ENCODE data around the gene LRRC8C. TPM values are rescaled to one million over a fixed set of nuclear protein-coding genes. Genes with fewer than 3 reads are reported as not detected.

The LRRC8C gene
- total RNA-seq, 2 experiments from 2014 or later = 38.2 to 41.8 TPM

DNA sequence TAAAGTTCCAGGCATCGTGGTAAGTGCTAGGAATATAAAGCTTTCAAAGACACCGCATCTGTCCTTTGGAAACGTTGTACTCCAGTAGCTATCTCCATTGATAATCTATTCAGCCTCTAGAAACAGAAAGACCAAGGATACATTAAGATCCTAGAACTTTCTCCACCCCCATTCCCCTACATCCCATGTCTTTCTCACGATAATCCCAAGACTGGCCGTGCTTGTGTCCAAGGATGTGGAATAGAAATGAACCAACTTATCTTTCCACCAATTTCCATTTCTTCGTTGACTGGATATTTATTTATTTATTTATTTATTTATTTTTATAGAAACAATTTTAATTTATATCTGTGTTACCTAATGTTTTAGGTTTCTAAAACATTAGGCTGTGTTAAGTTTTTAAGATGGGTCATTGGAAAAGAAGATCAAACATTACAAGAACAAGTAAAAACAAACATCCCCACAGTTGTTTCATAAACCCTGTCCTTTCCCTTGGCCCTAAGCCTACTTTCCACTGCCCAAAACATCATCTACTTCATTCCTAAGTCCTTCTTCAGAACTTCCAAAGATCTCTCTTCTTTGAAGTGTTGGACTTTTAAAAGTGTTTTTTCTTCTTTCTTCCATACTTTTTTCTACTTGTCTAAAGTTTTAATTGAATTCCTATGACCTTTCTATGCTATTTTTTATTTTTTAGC lies 39.7 kb downstream of the LRRC8C start:
- Mint-ChIP-seq H3K9me3 (no peaks in the 10 kb centered on the region), H3K36me3 (peaks cover 54% of the 10 kb centered on the region), H3K27ac (no peak overlapping the region), H3K4me1 (peaks cover 63% of the 10 kb centered on the region), H3K4me3 (no peak overlapping the region), H3K27me3 (no peaks in the 10 kb centered on the region)
- POLR2A ChIA-PET = no interaction called here
- ATAC-seq (ENCODE audit: low read depth) (no peak), DNase-seq (no peak)

DNA sequence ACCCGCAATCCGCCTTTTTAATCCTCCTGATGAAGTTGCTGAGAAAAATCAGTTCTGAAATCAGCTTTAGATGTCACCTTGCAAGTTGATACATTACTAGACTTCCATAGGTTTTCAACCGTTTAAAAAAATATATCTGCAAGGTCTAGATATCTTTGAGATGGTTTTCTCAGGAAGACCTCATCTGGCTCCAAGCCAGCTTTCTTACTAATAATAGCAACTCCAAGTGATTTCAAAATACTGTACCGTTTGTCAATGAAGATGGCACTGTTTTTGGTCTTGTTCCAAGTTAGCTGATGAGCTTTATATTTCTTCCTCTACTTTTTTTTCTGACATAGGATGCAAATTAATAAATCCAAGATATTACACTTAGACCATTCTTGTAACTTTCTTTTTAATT lies 40.3 kb downstream of the LRRC8C start:
- H3K27ac Mint-ChIP-seq = no peak overlapping the region
- no peaks in the 10 kb centered on the region for H3K9me3 Mint-ChIP-seq
- no peak overlapping the region for H3K4me3 Mint-ChIP-seq
- DNase-seq = no peak
- POLR2A ChIA-PET = no interaction called here
- H3K36me3 Mint-ChIP-seq = peaks cover 60% of the 10 kb centered on the region
- H3K4me1 Mint-ChIP-seq = peaks cover 61% of the 10 kb centered on the region
- H3K27me3 Mint-ChIP-seq = no peaks in the 10 kb centered on the region
- ATAC-seq (ENCODE audit: low read depth) = no peak

DNA sequence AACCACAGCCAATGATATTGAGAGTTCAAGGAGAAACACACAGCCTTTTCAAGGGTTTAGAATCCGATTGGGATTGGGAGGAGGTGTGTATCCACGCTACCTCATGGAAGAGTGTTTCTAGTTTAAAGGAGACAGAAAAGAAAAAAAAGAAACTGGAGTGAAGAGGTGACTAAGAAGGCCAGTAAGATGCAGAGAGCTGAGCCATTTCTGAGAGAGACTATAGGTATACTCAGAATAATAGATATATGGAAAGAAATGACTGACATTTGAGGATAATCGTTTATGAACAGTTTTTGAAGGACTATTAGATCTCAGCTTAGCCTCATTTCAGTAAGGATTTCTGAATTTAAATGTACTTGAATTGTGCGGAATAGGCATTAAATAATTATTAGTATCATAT lies 42.8 kb downstream of the LRRC8C start:
- no peak for DNase-seq
- Mint-ChIP-seq H3K9me3 (peaks cover 9% of the 10 kb centered on the region), H3K4me1 (peaks cover 61% of the 10 kb centered on the region), H3K36me3 (peaks cover 72% of the 10 kb centered on the region), H3K27ac (no peak overlapping the region), H3K4me3 (no peak overlapping the region), H3K27me3 (no peaks in the 10 kb centered on the region)
- POLR2A ChIA-PET = no interaction called here
- ATAC-seq (ENCODE audit: low read depth) = no peak

DNA sequence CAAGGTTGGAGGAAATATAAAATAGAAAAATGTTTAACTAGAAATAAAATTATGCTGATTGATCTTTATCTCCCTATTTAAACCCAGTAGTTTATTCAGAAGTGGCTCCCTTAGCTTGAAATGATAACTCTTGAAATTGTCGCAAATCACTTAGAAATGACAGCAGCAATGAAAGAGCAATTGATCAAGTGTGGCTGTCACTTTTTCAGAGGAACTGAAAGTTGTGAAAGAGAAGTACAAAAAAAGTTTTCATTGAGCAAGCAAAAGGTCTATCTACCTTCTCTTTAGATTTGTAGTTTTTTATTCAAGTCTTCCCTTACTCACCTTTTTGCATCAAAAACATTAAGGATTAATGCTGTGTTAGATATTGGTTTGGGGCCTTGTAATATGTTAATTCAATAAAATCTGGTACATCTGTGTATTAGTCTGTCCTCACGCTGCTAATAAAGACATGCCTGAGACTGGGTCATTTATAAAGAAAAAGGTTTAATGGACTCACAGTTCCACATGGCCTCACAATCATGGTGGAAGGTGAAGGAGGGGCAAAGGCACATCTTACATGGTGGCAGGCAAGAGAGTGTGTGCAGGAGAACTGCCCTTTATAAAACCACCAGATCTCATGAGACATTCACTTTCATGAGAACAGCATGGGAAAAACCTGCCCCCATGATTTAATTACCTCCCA lies 48.3 kb downstream of the LRRC8C start:
- DNase-seq (no peak), ATAC-seq (ENCODE audit: low read depth) (no peak)
- Mint-ChIP-seq H3K9me3 (peaks cover 17% of the 10 kb centered on the region), H3K27ac (no peak overlapping the region), H3K4me3 (no peak overlapping the region), H3K27me3 (no peaks in the 10 kb centered on the region), H3K4me1 (peaks cover 37% of the 10 kb centered on the region), H3K36me3 (peaks cover 72% of the 10 kb centered on the region)
- POLR2A ChIA-PET = no interaction called here

DNA sequence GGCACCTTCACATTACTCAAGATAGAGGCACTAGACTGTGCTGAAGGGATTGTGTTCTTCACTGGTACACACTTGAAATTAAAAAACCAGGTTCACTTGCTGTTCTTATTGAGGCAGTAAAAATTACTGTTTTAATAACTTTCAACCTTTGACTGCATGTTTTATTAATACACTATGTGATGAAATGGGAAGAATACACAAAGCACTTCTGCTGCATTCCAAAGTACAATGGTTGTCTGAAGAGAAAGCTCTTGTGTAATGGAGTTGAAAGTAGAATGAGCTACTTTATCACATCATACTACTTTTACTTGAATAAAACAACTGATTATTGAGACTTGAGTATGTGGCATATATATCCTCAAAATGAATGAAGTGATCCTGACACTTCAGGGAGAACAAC lies 49.7 kb downstream of the LRRC8C start:
- Mint-ChIP-seq H3K36me3 (peaks cover 79% of the 10 kb centered on the region), H3K4me3 (no peak overlapping the region), H3K9me3 (peaks cover 17% of the 10 kb centered on the region), H3K27me3 (no peaks in the 10 kb centered on the region), H3K4me1 (peaks cover 29% of the 10 kb centered on the region), H3K27ac (no peak overlapping the region)
- ATAC-seq (ENCODE audit: low read depth) (no peak), DNase-seq (no peak)
- POLR2A ChIA-PET = no interaction called here

DNA sequence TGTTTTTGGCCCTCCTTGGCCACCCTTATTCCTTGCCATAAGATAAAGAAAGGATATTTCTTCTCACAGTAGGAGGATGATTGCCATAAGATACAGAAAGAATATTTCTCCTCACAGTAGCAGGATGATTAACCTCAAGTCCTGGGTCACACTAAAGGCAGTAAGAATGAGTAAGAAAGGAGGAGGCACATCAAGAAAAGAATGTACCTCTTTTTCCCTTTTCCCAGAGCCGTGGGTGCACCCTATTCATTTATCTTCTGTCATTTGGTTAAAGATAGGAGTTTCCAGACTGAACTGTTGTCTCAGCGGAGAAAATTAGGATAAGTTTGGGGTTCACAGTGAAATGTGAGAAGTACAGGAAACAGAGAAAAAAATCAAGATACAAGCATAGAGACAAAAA lies 52.5 kb downstream of the LRRC8C start:
- peak overlapping the region; percentile 47 for H3K27ac Mint-ChIP-seq
- no peak overlapping the region for H3K4me3 Mint-ChIP-seq
- ATAC-seq (ENCODE audit: low read depth) (no peak), DNase-seq (no peak)
- H3K27me3 Mint-ChIP-seq = no peaks in the 10 kb centered on the region
- POLR2A ChIA-PET = no interaction called here
- peaks cover 8% of the 10 kb centered on the region for H3K9me3 Mint-ChIP-seq
- H3K4me1 Mint-ChIP-seq = peaks cover 20% of the 10 kb centered on the region
- peaks cover 75% of the 10 kb centered on the region for H3K36me3 Mint-ChIP-seq

DNA sequence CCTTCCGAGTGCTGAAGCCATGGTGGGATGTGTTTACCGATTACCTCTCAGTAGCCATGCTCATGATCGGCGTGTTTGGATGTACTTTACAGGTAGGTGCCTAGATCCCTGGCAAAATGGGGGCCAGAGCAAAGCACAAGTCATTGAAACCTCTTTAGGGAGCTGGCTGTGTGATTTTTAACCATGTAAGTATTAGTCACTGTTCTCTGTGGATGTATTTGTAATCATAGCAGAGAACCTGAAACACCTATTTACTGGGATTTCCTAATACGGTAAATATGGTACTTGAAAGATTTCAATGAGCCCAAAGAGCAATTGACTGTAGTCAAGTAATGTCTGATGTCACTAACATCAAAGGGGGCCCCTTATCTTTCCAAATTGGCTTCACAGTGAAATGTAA lies 53.6 kb downstream of the LRRC8C start:
- Mint-ChIP-seq H3K4me1 (peaks cover 18% of the 10 kb centered on the region), H3K27me3 (no peaks in the 10 kb centered on the region), H3K9me3 (peaks cover 3% of the 10 kb centered on the region), H3K27ac (no peak overlapping the region), H3K4me3 (no peak overlapping the region), H3K36me3 (peaks cover 68% of the 10 kb centered on the region)
- ATAC-seq (ENCODE audit: low read depth) = no peak
- DNase-seq = no peak
- POLR2A ChIA-PET = no interaction called here

DNA sequence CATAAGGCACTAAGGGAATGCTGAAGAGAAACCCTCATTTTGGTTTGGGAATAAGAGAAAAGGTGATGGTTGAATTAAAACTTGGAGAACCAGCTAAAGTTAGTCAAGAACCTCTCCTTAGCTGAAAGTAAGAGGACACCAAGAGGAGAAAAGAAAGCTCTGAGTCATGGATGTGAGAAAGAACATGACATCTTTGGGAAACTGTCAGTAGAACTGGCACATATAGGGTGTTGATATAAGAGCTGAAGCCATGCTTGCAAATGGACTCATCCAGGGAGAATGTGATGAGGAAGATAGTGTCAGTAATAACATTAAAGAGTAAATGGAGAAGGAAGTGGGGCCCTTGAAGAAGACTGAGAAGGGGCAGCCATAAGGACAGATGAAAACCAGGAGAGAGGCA lies 54.3 kb downstream of the LRRC8C start:
- DNase-seq (no peak), ATAC-seq (ENCODE audit: low read depth) (no peak)
- Mint-ChIP-seq H3K27ac (no peak overlapping the region), H3K4me3 (no peak overlapping the region), H3K36me3 (peaks cover 64% of the 10 kb centered on the region), H3K27me3 (no peaks in the 10 kb centered on the region), H3K4me1 (peaks cover 19% of the 10 kb centered on the region), H3K9me3 (peaks cover 3% of the 10 kb centered on the region)
- POLR2A ChIA-PET = no interaction called here

DNA sequence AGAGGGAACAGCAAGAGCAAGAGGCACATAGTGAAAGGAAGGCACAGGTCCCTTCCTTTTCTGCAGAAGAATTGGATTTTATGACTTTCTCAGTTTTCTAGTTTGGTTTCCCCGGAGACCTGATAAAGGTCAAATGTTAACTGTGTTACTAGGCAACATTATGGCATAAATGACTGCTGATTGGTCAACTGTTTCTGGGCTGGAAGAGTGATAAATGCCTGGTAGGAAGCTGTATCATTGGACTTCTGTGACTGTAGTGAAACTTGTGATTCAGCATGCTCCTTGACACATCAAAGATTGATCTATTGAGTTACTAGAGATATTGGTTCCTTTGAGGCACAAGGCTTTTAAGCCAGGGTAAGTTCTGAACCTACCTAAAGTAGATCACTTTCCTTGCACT lies 55.7 kb downstream of the LRRC8C start:
- DNase-seq (no peak), ATAC-seq (ENCODE audit: low read depth) (no peak)
- Mint-ChIP-seq H3K27ac (no peak overlapping the region), H3K4me3 (no peak overlapping the region), H3K36me3 (peaks cover 58% of the 10 kb centered on the region), H3K27me3 (no peaks in the 10 kb centered on the region), H3K4me1 (peaks cover 30% of the 10 kb centered on the region), H3K9me3 (peaks cover 3% of the 10 kb centered on the region)
- POLR2A ChIA-PET = no interaction called here

DNA sequence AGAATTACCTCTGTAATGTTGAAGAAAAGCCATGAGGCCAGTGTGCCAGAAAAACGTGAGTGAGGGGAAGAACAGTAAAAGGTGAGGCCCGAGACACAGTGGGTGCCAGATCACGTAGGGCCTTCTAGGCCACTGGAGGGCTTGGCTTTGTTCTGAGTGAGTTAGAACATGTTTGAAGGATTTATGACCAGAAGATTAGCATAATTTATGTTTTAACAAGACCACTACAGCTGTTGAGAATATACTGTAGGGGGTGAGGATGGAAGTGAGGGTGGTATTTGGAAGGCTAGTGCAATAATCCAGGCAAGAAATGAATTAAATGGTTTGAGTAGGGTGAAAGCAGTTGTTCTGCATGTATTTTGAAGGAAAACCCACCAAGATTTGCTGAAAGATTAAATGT lies 56.3 kb downstream of the LRRC8C start:
- no peaks in the 10 kb centered on the region for H3K27me3 Mint-ChIP-seq
- H3K4me3 Mint-ChIP-seq = no peak overlapping the region
- no peak overlapping the region for H3K27ac Mint-ChIP-seq
- H3K4me1 Mint-ChIP-seq = peaks cover 36% of the 10 kb centered on the region
- POLR2A ChIA-PET = no interaction called here
- H3K9me3 Mint-ChIP-seq = peaks cover 3% of the 10 kb centered on the region
- ATAC-seq (ENCODE audit: low read depth) (no peak), DNase-seq (no peak)
- peaks cover 58% of the 10 kb centered on the region for H3K36me3 Mint-ChIP-seq

DNA sequence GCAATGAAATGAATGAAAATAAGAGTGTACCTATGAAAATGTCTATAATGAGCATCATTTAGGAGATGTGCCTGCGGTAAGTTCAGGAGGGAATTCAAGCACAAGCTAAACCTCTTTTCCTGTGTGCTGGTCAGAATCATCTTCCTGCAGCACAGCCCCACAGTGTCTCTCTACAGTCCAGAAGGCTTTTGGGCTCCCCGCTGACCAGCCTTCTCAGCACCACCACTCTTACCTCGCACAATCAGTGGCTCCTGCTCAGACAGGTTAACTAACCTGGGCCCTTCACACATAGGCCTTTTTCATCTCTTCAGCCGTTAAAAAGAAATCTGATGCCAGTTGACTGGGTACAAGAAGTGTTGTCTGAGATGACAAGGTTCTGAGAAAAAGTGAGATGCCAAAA lies 57.7 kb downstream of the LRRC8C start:
- Mint-ChIP-seq H3K4me3 (no peak overlapping the region), H3K27me3 (no peaks in the 10 kb centered on the region), H3K9me3 (no peaks in the 10 kb centered on the region), H3K36me3 (peaks cover 48% of the 10 kb centered on the region), H3K27ac (no peak overlapping the region), H3K4me1 (peaks cover 36% of the 10 kb centered on the region)
- ATAC-seq (ENCODE audit: low read depth) (no peak), DNase-seq (no peak)
- POLR2A ChIA-PET = no interaction called here

DNA sequence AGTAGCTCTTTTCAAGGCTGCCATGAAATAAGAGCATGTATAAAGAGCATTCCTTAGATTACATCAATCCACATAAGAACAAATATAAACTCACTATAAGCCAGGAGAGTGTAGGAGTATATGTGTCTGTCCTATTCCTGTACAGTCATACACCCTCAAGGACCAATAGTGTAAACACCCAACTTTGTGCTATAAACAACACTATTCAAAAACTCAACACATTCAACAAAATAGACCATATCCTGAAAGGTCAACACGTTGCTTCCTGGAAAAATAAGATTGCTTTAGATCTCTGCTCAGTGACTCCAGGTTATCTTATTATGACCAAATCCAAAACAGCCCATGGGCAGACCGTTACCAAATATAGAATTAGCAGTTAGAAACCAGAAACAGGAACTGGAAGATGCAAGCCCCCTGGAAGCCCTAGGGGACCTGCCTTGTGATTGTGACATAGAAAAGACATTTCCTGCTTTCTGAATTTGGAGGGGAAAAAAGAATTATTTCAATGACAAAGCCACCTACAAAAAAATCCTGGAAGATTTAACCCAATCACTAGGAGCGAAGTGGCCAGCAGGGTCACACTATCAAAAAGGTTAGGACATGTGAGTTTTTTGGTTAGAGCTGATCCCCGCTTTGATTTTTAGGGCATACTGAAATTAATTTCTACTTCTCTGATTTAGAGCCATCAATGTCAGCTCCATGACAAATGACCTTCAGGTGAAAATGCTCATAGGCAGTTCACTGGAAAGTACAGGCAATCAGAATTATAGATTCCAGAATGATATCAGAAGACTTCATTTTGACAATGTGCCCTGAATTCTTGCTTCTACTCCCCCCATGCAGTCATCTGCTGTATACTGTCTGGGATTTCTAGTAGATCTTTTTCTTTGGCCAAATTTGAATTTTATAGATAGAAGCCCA lies 59.9 kb downstream of the LRRC8C start:
- peak; percentile 21 for ATAC-seq (ENCODE audit: low read depth)
- peak overlapping the region; percentile 69 for H3K27ac Mint-ChIP-seq
- peaks cover 46% of the 10 kb centered on the region for H3K4me1 Mint-ChIP-seq
- H3K9me3 Mint-ChIP-seq = no peaks in the 10 kb centered on the region
- peak overlapping the region; percentile 7 for H3K4me3 Mint-ChIP-seq
- H3K27me3 Mint-ChIP-seq = no peaks in the 10 kb centered on the region
- POLR2A ChIA-PET = interaction anchor here (0.5 to 1.2 kb wide), 2 partner anchors 16 to 59 kb away, joined by 5 read pairs; partner anchors contain the start of gene LRRC8C
- DNase-seq = no peak
- H3K36me3 Mint-ChIP-seq = peaks cover 36% of the 10 kb centered on the region

DNA sequence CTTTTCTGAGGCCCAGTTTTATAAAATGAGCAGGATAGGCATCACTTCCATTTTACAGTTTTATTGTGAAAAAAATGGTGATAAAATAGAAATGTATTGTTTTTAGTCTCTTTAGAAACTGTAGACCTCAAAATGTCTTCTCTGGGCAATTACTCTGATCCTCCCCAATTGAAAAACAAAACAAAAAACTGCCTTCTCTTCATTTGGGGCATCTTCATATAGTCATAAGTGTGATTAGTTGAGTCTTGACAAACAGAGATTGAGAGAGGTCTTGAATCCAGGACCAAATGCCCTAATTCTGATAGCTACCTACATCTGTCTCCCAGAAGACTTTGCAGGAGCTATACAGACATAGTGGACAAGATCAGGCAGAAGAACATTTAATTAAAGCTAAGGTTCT lies 62.9 kb downstream of the LRRC8C start:
- DNase-seq (no peak), ATAC-seq (ENCODE audit: low read depth) (no peak)
- H3K4me3 Mint-ChIP-seq = no peak overlapping the region
- H3K36me3 Mint-ChIP-seq = peaks cover 28% of the 10 kb centered on the region
- POLR2A ChIA-PET = no interaction called here
- peak overlapping the region; percentile 73 for H3K27ac Mint-ChIP-seq
- peaks cover 64% of the 10 kb centered on the region for H3K4me1 Mint-ChIP-seq
- H3K9me3 Mint-ChIP-seq = no peaks in the 10 kb centered on the region
- no peaks in the 10 kb centered on the region for H3K27me3 Mint-ChIP-seq
